GM19351 (cell line): Measurements from ENCODE around the gene NDUFAF3.
A peak's percentile ranks its signal among the peaks of the same experiment; 100 is the strongest.

Source experiments
- ATAC-seq: cut with Tn5 transposase; IDR thresholded peaks from one replicate; pipeline ENCODE4 v1.9.1; 2021; ENCODE audit warnings: mild to moderate bottlenecking, moderate library complexity; ENCODE audit not compliant: unreplicated experiment

The NDUFAF3 gene, protein sequence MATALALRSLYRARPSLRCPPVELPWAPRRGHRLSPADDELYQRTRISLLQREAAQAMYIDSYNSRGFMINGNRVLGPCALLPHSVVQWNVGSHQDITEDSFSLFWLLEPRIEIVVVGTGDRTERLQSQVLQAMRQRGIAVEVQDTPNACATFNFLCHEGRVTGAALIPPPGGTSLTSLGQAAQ

DNA sequence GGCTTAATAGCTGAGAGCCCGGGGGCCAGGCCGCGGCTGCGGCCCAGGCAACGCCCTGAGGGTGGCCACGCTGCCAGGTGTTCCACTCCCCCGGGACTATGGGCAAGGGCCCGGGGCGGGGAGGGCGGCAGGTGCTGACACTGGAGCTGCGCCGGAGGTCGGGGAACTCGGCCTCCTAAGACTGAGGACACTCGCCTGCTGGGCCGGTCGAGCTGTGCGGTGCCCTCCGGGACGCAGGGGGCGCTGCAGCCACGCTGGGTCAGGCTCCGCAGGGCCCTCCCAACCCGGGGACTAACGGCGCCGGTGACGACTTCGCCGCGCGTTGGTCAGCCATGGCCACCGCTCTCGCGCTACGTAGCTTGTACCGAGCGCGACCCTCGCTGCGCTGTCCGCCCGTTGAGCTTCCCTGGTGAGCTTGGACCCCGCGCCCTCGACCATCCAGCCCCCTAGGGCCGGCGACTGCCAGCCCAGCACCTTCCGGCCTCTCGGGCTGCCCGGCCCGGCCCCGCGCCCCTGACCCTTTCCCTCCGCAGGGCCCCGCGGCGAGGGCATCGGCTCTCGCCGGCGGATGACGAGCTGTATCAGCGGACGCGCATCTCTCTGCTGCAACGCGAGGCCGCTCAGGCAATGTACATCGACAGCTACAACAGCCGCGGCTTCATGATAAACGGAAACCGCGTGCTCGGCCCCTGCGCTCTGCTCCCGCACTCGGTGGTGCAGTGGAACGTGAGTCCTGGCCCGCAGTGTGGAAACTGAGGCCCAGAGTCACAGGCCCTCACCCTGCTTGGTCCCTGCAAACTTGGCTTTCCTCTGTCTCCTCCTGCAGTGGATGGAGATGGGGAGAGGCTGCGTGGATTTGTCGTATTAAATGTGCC lies at the start of gene NDUFAF3:
TSS of gene NDUFAF3 (plus strand) at position 309 of the 875 bp plus-strand sequence. CDS start at position 333, 24 bp downstream.
- ATAC-seq = peak; percentile 50

DNA sequence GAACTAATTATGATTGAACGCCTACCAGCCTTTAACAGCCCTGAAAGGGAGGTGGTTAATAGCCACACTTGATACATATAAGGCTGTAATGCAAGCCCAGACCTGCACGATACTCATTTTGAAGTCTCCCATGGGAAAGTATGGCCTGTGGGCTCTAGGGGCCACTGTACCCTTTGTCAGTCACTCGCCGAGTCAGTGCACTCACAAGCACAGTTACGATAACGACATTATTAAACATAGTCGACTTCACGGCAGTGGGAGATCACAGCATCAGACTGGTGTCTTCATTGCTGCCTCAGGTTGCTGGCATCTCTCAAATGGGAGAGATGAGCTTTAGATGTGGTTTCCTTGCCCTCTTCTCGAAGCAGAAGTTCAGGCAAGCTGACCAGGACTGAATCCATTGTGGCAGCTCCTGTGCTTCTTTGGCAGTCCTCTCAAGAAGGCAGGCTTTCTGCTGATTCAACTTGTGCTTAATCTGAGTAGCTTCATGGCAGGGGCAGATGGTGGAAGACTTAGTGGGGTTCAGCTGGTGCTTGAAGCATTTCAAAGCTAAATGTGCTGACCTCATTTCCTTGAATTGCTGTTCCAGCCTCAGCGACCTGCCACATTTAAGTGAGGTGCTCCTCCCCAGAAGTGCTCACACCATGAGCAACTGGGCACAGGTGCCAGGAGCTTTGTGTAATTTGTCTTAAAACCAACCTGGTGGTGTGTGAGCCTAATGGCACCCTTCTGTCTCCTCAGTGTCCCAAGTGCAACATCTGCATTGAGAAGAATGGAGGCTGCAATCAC lies 47.7 kb upstream of the NDUFAF3 start:
- no peak for ATAC-seq

DNA sequence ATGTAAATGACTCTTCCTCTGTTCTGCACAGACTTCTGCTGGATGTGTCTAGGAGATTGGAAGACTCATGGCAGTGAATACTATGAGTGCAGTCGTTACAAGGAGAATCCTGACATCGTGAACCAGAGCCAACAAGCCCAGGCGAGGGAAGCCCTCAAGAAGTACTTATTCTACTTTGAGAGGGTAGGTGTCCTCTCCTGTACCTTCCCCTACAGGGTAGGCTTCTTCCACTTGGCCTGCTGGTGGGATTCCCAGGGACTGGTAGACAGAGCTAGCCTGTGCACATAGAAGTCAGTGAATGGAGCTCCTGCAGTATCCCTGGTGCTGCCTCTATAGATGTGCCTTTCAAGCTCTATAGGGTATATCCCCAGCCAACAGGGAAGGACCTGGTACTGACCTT lies 42.5 kb upstream of the NDUFAF3 start:
- no peak for ATAC-seq

DNA sequence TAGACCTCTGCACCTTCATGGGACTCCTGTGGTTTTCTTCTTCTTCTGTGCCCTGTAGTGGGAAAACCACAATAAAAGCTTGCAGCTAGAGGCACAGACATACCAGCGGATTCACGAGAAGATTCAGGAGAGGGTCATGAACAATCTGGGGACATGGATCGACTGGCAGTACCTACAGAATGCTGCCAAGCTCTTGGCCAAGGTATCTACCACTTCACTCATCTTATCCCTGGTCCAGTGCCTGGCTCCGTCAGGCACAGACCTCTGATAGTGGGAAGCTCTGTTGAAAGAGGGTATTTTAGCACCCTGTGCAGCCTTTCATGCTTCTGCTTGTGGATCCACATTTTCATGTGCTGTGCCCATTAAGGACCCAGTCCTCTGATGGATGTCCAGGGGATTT lies 41.6 kb upstream of the NDUFAF3 start:
- ATAC-seq = no peak

DNA sequence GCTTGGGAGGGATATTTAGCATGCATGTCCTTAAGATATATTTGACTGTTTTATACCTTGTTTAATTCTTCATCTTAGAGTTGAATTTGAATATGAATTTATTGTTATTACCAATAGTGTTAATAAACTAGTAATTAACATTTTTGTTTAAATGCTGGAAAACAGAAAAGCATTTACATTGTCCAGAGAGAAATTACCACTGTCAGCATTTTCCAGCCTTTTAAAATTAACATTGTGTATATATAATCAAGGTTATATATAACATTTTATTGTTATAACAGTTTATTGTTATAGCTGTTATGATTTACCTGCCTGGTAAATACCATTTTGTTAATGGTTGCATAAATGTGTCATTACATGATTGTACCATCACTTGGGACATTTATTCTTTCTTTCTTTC lies 39.9 kb upstream of the NDUFAF3 start:
- ATAC-seq = no peak

DNA sequence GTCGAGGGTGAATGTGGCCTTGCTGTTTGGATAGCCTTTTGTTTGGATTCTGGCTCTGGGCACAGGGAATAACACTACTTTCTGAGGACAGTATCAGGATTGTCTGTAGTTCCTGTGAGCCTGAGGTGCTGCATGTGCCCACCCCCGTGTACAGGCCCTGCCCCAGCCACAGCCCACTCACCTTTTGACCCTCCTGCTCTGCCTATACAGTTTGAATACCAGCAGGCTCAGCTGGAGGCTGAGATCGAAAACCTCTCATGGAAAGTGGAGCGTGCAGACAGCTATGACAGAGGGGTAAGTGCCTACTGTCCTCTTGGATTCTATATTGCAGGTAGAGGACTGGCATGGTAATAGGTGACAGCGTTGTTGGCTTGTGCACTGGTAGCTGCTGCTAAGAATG lies 39.2 kb upstream of the NDUFAF3 start:
- no peak for ATAC-seq

DNA sequence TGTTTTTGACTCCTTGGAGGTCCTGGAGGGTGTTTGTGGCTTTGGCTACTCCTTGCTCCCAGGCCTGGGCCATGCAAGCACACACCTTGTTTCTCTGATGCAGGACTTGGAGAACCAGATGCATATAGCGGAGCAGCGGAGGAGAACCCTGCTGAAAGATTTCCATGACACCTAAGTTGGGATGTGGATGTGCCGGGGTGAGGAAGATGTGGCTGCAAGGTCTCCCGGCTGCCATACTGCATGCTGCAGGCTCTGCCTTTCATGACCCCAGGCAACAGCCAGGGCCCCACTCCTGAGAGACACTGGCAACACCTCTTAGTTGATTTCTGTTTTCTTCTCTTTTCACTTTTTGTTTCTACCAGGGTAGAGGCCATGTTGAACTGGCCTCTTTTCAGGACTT lies 38.8 kb upstream of the NDUFAF3 start:
- ATAC-seq = no peak

DNA sequence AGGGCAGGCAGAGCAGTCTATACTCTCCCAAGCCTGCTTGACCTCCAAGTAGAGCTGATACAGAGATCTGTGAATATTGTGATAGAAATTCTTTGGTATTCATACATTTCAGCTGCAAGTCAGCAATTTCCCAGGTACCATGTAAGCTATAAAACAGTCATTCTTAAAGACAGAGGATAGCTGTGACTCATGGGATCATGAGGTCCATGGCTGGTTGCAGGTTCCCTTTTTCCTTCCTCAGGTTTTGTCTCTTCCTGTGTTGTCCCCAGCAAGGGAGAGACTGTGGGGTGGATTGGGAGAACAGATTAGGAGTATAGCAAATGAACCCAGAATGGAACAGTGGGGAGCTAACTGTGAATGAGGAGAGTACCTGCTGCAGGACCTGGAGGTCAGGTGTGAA lies 37.3 kb upstream of the NDUFAF3 start:
- no peak for ATAC-seq

DNA sequence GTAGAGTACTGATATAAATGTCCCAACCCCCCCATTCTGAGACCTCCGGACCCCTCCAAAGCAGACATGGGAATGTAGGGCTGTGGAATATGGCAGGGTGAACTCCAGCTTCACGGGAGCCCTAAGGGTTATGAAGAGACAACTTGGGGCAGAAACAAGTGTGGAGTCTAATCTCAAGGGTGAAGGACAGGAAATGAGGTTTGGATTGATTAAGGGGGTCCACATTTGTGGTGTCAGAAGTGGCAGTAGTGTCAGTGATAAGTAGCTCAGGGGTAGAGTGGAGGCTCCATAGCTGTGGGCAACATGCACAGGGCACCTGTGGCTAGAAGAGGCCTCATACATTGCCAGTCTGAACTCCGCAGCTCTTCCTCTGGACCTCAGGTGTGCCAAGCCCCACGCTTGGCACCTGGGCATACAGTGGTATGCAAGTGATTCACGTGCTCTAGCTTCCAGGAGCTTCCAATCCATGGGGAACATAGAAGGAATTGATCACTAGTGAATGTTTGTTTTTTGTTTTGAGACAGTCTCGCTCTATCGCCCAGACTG lies 36.0 kb upstream of the NDUFAF3 start:
- ATAC-seq = no peak

DNA sequence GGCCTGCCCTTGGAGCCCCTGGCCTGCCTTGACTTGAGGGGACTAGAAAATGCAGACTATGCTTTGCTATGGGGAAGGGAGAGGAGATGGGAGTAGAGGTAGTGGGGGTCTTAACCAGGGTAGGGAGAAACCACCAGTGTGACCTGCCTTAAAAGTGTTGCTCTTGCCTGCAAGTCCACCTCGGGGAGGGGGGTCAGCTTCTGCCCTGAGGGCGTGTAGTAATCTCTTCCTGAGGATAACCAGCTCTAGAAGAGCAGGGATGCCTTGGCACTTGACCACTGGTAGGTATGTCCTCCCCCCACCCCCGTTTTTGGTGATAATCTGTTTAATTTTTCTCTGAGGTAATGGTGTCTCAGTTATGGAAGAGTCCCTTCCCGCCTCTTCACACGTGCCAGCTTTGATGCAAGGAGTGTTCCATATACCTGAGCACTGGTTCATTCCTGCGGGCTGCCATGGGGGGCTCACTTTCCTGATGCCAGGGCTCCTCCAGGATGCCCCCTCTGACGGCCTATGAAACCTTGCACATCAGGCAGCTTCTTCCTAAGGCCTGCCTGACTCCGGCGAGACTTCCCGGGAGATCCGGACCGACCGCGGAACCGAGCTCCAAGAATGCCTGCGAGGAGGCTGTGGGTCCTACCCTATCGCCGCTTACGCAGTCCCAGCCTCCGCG lies 32.7 kb upstream of the NDUFAF3 start:
- no peak for ATAC-seq

DNA sequence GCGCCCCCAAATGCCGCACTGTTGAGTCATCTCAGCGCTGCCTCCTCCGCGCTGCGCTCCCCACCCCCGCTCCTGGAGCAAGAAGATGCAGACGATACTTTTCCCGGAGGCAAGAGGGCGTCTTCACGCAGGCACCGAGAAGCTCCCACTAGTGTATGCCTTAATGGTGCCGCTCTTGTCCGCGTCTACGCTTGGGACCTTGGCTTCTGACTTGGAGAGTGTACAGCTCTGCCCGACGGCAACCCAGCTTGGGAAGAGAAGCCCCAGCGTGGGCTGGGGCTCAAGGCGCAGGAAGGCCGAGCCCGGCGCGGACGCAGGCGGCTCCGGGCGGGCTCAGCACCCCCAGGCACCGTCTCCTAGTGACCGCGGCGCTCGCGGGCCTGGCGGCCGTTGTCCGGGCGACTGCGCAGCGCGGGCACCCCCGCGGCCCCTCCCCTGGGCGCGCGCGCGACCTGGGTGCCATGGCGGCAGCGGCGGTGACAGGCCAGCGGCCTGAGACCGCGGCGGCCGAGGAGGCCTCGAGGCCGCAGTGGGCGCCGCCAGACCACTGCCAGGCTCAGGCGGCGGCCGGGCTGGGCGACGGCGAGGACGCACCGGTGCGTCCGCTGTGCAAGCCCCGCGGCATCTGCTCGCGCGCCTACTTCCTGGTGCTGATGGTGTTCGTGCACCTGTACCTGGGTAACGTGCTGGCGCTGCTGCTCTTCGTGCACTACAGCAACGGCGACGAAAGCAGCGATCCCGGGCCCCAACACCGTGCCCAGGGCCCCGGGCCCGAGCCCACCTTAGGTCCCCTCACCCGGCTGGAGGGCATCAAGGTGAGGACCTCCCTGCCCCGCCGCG lies 31.9 kb upstream of the NDUFAF3 start, which contains the start of gene P4HTM:
TSS of gene P4HTM (plus strand) at position 446 of the 840 bp plus-strand sequence. CDS start at position 462, 16 bp downstream.
- ATAC-seq = peak; percentile 57

DNA sequence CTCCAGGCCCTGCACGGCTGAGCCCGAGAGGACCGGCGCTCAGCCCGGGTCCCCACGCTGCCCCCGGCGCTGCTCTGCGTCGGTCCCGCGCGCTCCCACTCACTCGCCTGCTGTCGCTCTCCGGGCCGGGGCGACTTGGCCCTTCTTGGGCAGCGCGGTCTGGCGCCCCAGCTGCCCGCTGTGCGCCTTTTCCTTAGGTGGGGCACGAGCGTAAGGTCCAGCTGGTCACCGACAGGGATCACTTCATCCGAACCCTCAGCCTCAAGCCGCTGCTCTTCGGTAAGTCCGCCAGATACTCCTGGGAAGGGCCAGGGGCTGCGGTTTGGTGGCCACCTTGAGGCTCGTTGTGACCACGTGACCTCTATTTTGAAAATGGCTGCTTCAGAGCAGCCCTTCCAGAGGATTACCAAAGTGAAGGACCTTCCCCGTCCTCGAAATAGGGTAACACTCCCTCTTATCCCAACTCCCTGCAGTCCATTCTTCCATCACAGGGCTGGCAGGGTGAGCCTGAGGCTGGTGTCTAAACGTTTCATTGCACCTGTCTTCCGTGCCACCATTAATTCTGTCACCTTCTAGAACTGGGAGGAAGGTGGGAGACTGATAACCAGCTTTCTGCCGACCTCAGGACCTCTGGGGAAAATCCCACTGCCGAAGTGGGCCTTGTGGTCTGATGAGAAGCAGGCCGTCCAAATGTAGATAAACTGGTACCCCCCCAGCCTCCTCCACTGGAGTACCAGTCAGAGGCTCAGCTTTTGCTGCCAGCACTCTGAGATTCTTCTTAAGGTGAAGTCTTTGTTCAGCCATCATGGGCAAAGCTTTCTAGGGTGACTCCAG lies 31.1 kb upstream of the NDUFAF3 start:
- peak; percentile 18 for ATAC-seq

DNA sequence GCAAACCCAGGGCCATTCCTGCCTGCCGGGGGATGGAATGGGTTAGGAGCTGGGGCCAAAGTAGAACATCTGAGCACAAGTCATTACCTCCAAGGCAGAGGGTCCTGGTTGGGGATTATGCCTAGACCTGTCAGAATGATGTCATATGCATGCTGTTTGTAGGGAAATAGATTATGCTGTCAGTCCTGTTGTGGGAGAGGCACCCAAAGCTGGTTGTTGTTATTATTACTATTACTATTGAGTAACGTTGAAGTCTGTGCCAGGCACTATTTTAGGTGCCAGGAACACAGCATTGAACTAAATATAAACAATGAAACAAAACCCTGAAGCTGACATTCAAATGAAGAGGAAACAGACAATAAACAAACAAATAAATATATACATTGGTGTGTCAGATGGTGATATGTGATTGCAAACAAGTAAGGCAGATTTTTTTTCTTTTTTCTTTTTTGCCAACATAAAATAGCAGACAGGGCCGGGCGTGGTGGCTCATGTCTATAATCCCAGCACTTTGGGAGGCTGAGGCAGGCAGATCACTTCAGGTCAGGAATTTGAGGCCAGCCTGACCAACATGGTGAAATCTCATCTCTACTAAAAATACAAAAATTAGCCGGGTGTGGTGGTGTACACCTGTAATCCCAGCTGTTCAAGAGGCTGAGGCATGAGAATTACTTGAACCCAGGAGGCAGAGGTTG lies 29.9 kb upstream of the NDUFAF3 start:
- no peak for ATAC-seq

DNA sequence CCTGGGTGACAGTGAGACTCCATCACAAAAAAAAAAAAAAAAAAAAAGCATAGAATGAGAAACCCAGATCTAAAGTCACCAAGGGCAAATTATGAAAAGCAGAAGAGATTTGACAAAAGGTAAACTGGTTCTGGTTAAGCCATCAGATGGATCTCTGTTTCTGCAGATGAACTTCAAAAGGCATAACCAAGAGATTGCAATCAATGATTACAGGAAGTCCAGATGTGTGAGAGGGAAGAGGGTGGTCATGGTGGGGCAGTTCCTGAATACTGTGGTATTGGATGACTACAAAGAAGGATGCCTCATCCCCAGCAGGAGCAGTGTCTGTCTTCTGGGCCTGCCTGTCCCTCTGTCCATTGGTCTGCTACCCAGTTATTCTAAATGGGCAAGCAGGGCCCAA lies 28.1 kb upstream of the NDUFAF3 start:
- ATAC-seq = no peak

DNA sequence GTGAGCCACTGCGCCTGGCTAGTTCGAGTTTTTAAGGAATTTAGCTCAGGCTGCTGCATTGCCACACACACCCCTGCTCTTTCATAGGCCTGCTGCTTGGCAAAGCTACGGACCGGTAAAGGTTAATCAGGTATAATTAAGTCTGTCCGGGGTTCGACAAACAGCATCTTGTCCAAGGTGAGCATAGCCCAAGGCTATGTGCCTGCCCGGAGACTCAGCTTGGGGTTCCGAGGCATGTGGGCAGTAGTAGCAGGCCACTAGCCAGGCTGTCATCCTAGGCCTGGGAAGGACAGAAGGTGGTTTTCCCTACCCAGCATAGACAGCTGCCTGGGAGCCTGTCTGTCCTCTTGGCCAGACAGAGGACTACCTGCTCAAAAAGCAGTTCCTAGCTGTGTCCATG lies 25.3 kb upstream of the NDUFAF3 start:
- no peak for ATAC-seq

DNA sequence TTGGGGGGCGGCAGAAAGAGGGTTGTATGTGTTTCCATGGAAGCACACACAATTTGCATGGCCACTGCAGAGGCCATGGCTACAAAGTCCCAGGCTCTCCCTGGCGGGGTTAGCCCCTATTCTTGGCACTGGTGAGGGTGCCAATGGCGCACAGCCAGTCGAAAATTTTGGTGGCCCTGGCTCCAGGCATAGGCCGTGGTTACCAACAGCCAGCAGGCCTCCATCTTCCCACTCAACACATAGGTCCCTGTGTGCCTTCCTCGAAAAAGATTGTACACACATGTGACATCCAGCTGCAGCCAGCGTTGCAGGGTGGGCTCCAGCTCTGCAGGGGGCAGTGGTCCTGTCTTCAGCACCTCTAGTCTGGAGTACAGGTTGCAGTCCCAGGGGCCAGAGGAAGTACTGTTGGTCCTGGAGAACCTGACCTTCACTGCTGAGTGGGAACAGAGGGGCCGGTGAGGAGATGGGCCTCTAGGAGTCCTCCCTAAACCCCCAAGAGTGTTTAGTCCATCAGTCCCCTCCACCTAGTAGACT lies 24.8 kb upstream of the NDUFAF3 start:
- no peak for ATAC-seq

DNA sequence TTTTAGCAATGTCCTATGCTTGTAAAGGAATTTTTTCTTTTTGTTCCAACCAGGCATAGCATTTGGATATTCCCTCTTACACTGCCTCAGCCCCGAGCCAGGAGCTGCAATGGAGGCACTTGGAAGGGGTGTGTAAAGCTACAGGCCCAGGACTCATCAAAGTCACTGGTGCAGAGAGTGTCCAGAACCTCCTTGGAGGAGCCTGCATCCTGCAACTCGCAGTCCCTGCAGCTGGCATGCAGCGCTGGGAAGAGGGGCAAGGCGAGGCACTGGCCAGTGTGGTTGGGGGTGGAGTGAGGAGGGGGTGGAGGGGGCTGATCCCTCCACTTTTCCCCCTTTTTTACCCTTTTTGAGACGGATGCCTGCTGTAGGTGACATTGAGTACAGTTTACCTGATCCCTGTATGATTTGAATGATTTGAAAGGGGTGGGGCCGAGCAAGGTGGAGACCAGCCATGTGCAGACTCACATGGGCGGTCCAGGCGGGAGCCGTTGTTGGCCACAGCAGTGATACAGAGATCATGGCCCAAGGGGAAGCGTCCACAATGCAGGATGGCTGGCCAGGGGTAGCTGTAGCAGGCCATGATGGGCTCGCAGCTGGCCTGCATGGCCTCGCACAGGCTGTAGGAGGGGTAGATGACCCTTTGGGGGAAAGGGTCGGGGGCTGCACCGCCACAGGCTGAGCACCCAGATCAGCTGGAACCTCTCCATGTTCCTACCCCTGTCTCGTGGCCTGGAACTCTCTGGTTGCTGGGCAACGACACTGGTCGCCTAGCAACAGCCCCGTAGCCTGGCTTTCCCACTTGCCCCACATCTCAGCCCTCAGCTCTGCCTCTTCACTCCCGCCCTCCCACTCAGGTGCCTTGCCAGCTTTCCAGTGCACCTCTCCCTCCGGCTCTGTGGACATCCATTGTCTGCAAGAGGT lies 23.9 kb upstream of the NDUFAF3 start:
- ATAC-seq = no peak
